Smooth muscle cell (in vitro differentiated cells): Measurements from ENCODE around the gene PSMA5. TPM values are rescaled to one million over a fixed set of nuclear protein-coding genes. Genes with fewer than 3 reads are reported as not detected.

Experiments used
- DNase-seq: peaks from one replicate; lab custom pipeline; 2025; ENCODE audit not compliant: unreplicated experiment; lab: John Stamatoyannopoulos, UW
- H2AFZ ChIP-seq: fragments of 200-600 bp; sonication (generic); 2 replicates; pipeline ENCODE4 v1.6.0; 2016; ENCODE audit warnings: antibody characterized with exemption, low read depth, mild to moderate bottlenecking
- H3F3A ChIP-seq: fragments of 200-600 bp; sonication (generic); 2 replicates; pipeline ENCODE4 v1.6.0; 2017; ENCODE audit warnings: antibody characterized with exemption, low read depth
- H3K27ac ChIP-seq: fragments of 200-600 bp; sonication (generic); 2 replicates; pipeline ENCODE4 v1.5.1; 2016; ENCODE audit warnings: low read depth, mild to moderate bottlenecking
- H3K27me3 ChIP-seq: fragments of 200-600 bp; sonication (generic); 2 replicates; pipeline ENCODE4 v1.6.1; 2016; ENCODE audit warnings: low read depth, mild to moderate bottlenecking
- H3K36me3 ChIP-seq: fragments of 200-600 bp; sonication (generic); 2 replicates; pipeline ENCODE4 v1.5.1; 2016; ENCODE audit warnings: low read depth
- H3K4me1 ChIP-seq: fragments of 200-600 bp; sonication (generic); 2 replicates; pipeline ENCODE4 v1.5.1; 2016; ENCODE audit warnings: low read depth
- H3K4me2 ChIP-seq: fragments of 200-600 bp; sonication (generic); 2 replicates; pipeline ENCODE4 v1.6.0; 2016; ENCODE audit warnings: mild to moderate bottlenecking
- H3K4me3 ChIP-seq: fragments of 200-600 bp; sonication (generic); 2 replicates; pipeline ENCODE4 v1.5.1; 2016; ENCODE audit warnings: mild to moderate bottlenecking
- H3K79me2 ChIP-seq: fragments of 200-600 bp; sonication (generic); 2 replicates; pipeline ENCODE4 v1.6.0; 2016; ENCODE audit warnings: low read depth, mild to moderate bottlenecking
- H3K9ac ChIP-seq: fragments of 200-600 bp; sonication (generic); 2 replicates; pipeline ENCODE4 v1.6.0; 2016; ENCODE audit warnings: low read depth
- H3K9me3 ChIP-seq: fragments of 200-600 bp; sonication (generic); replicated peaks from 2 replicates; pipeline ENCODE4 v1.5.1; 2016; ENCODE audit warnings: low read depth
- H4K20me1 ChIP-seq: fragments of 200-600 bp; sonication (generic); 2 replicates; pipeline ENCODE4 v1.6.0; 2016; ENCODE audit warnings: low read depth
- CTCF ChIP-seq: fragments of 200-600 bp; sonication (generic); IDR thresholded peaks from 2 replicates; pipeline ENCODE4 v1.5.1; 2017; ENCODE audit warnings: borderline replicate concordance, mild to moderate bottlenecking, antibody characterized with exemption; ENCODE audit not compliant: insufficient read depth, poor library complexity, severe bottlenecking
- WGBS: methylation state at CpG from one replicate; pipeline ENCODE4 v1.1.7; 2016; ENCODE audit warnings: low lambda C conversion rate; 5-methylcytosine and 5-hydroxymethylcytosine counted together
- polyA plus RNA-seq: library from polyadenylated mRNA; unstranded; fragments of >200 nt; fragmentation: Nextera tagmentation; extraction: Ambion mirVana; gene quantifications from 2 replicates; pipeline ENCODE4 v1.2.1, GENCODE V29; 2016
- total RNA-seq: library from RNA; depleted of rRNA; stranded (reverse); fragments of >200 nt; gene quantifications from 2 replicates; pipeline ENCODE4 v1.2.3, GENCODE V29; 2014

The PSMA5 gene
- total and polyA plus RNA-seq, 2 experiments from 2014 or later = 57.2 to 93.9 TPM

GRCh38 chr1:109427171-109427467 is 871 bp upstream of the PSMA5 start:
- H3K4me2 ChIP-seq = peak overlapping the region; percentile 88
- no peaks in the 10 kb centered on the region for H3K36me3 ChIP-seq
- 14% methylated on average over 7 of the region's 7 CpGs for WGBS
- no peaks in the 10 kb centered on the region for H3K9me3 ChIP-seq
- H4K20me1 ChIP-seq = peaks cover 31% of the 10 kb centered on the region
- no peaks in the 10 kb centered on the region for H3F3A ChIP-seq
- H3K4me1 ChIP-seq = peaks cover 11% of the 10 kb centered on the region
- H3K4me3 ChIP-seq = peak overlapping the region; percentile 72
- peak overlapping the region; percentile 81 for H2AFZ ChIP-seq
- H3K9ac ChIP-seq = peak overlapping the region; percentile 34
- H3K27ac ChIP-seq = peak overlapping the region; percentile 62
- TF ChIP-seq CTCF = no peak
- no peak for DNase-seq
- H3K79me2 ChIP-seq = peaks cover 38% of the 10 kb centered on the region
- H3K27me3 ChIP-seq = no peaks in the 10 kb centered on the region

- Histone ChIP-seq H3F3A (no peaks in the 10 kb centered on the region), H3K79me2 (peaks cover 47% of the 10 kb centered on the region), H3K4me1 (peaks cover 11% of the 10 kb centered on the region), H3K36me3 (peaks cover 4% of the 10 kb centered on the region), H3K9me3 (no peaks in the 10 kb centered on the region), H3K4me2 (peak overlapping the region; percentile 94), H3K4me3 (peak overlapping the region; percentile 72), H3K27me3 (no peaks in the 10 kb centered on the region), H2AFZ (peak overlapping the region; percentile 38), H3K9ac (peak overlapping the region; percentile 78), H4K20me1 (peaks cover 45% of the 10 kb centered on the region), H3K27ac (peak overlapping the region; percentile 82)
- no peak for DNase-seq
- WGBS = 4% methylated on average over 25 of the region's 32 CpGs
- no peak for TF ChIP-seq CTCF
Observed at GRCh38 chr1:109425391-109426280, 612 bp downstream of the PSMA5 start.

- no peak overlapping the region for H3K4me3 ChIP-seq
- H4K20me1 ChIP-seq = peaks cover 48% of the 10 kb centered on the region
- no peak overlapping the region for H3K4me2 ChIP-seq
- no peak overlapping the region for H2AFZ ChIP-seq
- H3F3A ChIP-seq = no peaks in the 10 kb centered on the region
- WGBS = 96% methylated on average over 2 of the region's 2 CpGs
- no peak for DNase-seq
- no peak overlapping the region for H3K9ac ChIP-seq
- TF ChIP-seq CTCF = no peak
- H3K27ac ChIP-seq = no peak overlapping the region
- peaks cover 66% of the 10 kb centered on the region for H3K79me2 ChIP-seq
- H3K4me1 ChIP-seq = peaks cover 11% of the 10 kb centered on the region
- H3K9me3 ChIP-seq = no peaks in the 10 kb centered on the region
- H3K27me3 ChIP-seq = no peaks in the 10 kb centered on the region
- peaks cover 13% of the 10 kb centered on the region for H3K36me3 ChIP-seq
Observed at GRCh38 chr1:109423498-109423897, 2.8 kb downstream of the PSMA5 start.

- H3K4me3 ChIP-seq = no peak overlapping the region
- H3K4me1 ChIP-seq = no peaks in the 10 kb centered on the region
- no peak for DNase-seq
- TF ChIP-seq CTCF = no peak
- H3K9ac ChIP-seq = no peak overlapping the region
- no peaks in the 10 kb centered on the region for H3K27me3 ChIP-seq
- H3K27ac ChIP-seq = no peak overlapping the region
- H4K20me1 ChIP-seq = peaks cover 41% of the 10 kb centered on the region
- H3K4me2 ChIP-seq = no peak overlapping the region
- peaks cover 23% of the 10 kb centered on the region for H3K79me2 ChIP-seq
- no peaks in the 10 kb centered on the region for H3K9me3 ChIP-seq
- H3F3A ChIP-seq = no peaks in the 10 kb centered on the region
- no peak overlapping the region for H2AFZ ChIP-seq
- WGBS = 62% methylated on average over 2 of the region's 2 CpGs
- H3K36me3 ChIP-seq = peaks cover 24% of the 10 kb centered on the region
Observed at GRCh38 chr1:109412551-109412950, 13.7 kb downstream of the PSMA5 start.
